GM12878 (cell line): ENCODE measurements around the gene ZCCHC2. TPM values are rescaled to one million over a fixed set of nuclear protein-coding genes. Genes with fewer than 3 reads are reported as not detected.

Experiments
- ATAC-seq: fragments of 200-7000 bp; cut with Tn5 transposase; 3 replicates; pipeline ENCODE4 v1.9.1; 2020; ENCODE audit warnings: mild to moderate bottlenecking, moderate library complexity
- BruUV-seq: library from RNA; stranded (reverse); fragments of 400-500 nt; replicated peaks from 2 replicates; lab custom pipeline; 2021; lab: Mats Ljungman, UMichigan
- CTCF ChIA-PET: fragments of 300-600 bp; sonication (Branson Sonifier 250); formaldehyde crosslinking; extraction: SDS; loops from one replicate; lab custom pipeline; 2021; ENCODE audit warnings: inconsistent platforms; lab: Yijun Ruan, JAX
- POLR2A ChIA-PET: fragments of 350-600 bp; formaldehyde crosslinking; extraction: SDS; loops from one replicate; lab custom pipeline; 2021; ENCODE audit warnings: inconsistent platforms; lab: Charles Lee
- RAD21 ChIA-PET: fragments of 300-600 bp; sonication (Branson Sonifier 250); formaldehyde crosslinking; loops from one replicate; lab custom pipeline; 2023; ENCODE audit warnings: antibody characterized with exemption; ENCODE audit not compliant: unreplicated experiment; lab: Charles Lee
- SMC1A ChIA-PET: fragments of 300-600 bp; sonication (Branson Sonifier 250); formaldehyde crosslinking; loops from one replicate; lab custom pipeline; 2023; ENCODE audit not compliant: unreplicated experiment, uncharacterized antibody; lab: Charles Lee
- DNase-seq: peaks from one replicate; pipeline ENCODE4 v3.0.0-alpha.2; 2011; ENCODE audit warnings: low read depth, low spot score
- FAIRE-seq: peaks from 3 replicates; lab custom pipeline; 2011; peaks lifted over from hg19 to GRCh38; lab: Jason Lieb, UNC
- H2AFZ ChIP-seq: 2 replicates; pipeline ENCODE4 v1.6.0; 2011; ENCODE audit warnings: low read depth, low read length, control low read depth; ENCODE audit not compliant: control insufficient read depth
- H3K27ac ChIP-seq: 2 replicates; pipeline ENCODE4 v1.5.1; 2011; ENCODE audit warnings: control low read depth; ENCODE audit not compliant: control insufficient read depth, insufficient read depth
- H3K27me3 ChIP-seq, 2 experiments: replicated peaks in 1 of 2; 2 replicates each; pipeline versions ENCODE4 v1.6.0 to v1.6.1; 2011; ENCODE audit warnings: low read length in 1 of 2; ENCODE audit not compliant: control insufficient read depth in 2 of 2, insufficient read depth in 2 of 2
- H3K36me3 ChIP-seq, 2 experiments: 2 replicates each; pipeline ENCODE4 v1.5.1; 2011; ENCODE audit warnings: low read length in 1 of 2; ENCODE audit not compliant: control insufficient read depth in 2 of 2, insufficient read depth in 2 of 2
- H3K4me1 ChIP-seq: 2 replicates; pipeline ENCODE4 v1.6.1; 2011; ENCODE audit warnings: mild to moderate bottlenecking, low read length, moderate library complexity, mixed read lengths; ENCODE audit not compliant: control insufficient read depth, insufficient read depth
- H3K4me2 ChIP-seq: 2 replicates; pipeline ENCODE4 v1.6.0; 2011; ENCODE audit warnings: control low read depth; ENCODE audit not compliant: control insufficient read depth, insufficient read depth
- H3K4me3 ChIP-seq: fragments of 200-600 bp; sonication (generic); 2 replicates; pipeline ENCODE4 v1.5.1; 2016
- H3K79me2 ChIP-seq: 2 replicates; pipeline ENCODE4 v1.6.0; 2011; ENCODE audit warnings: low read length; ENCODE audit not compliant: control insufficient read depth, insufficient read depth
- H3K9ac ChIP-seq: 2 replicates; pipeline ENCODE4 v1.8.0; 2011; ENCODE audit warnings: low read length, control low read depth, mixed read lengths; ENCODE audit not compliant: control insufficient read depth, insufficient read depth
- H3K9me3 ChIP-seq: replicated peaks from 3 replicates; pipeline ENCODE4 v1.5.1; 2011; ENCODE audit warnings: mild to moderate bottlenecking, low read length; ENCODE audit not compliant: control insufficient read depth, insufficient read depth
- H4K20me1 ChIP-seq: 2 replicates; pipeline ENCODE4 v1.6.0; 2011; ENCODE audit not compliant: control insufficient read depth, insufficient read depth
- HDGF ChIP-seq: fragments of 450-650 bp; IDR thresholded peaks from 2 replicates; pipeline ENCODE4 v1.6.1; 2016; ENCODE audit warnings: antibody characterized with exemption
- NR2F1 ChIP-seq: fragments of 450-650 bp; conservative IDR thresholded peaks from 2 replicates; pipeline ENCODE4 v1.6.1; 2017; ENCODE audit warnings: mild to moderate bottlenecking
- NRF1 ChIP-seq: conservative IDR thresholded peaks from 2 replicates; pipeline ENCODE4 v1.6.1; 2011; ENCODE audit warnings: mild to moderate bottlenecking, low read depth, low read length, improper control_type of control experiment
- RAD51 ChIP-seq: fragments of 450-650 bp; IDR thresholded peaks from 2 replicates; pipeline ENCODE4 v1.6.1; 2016; ENCODE audit warnings: moderate library complexity, mild to moderate bottlenecking, inconsistent platforms
- SMC3 ChIP-seq: IDR thresholded peaks from 2 replicates; pipeline ENCODE4 v1.6.1; 2011; ENCODE audit warnings: low read length, improper control_type of control experiment, borderline replicate concordance
- SP1 ChIP-seq: IDR thresholded peaks from one replicate; pipeline ENCODE4 v1.6.1; 2011; ENCODE audit warnings: low read depth, low read length
- SREBF1 ChIP-seq: IDR thresholded peaks from 2 replicates; pipeline ENCODE4 v1.6.1; 2012; ENCODE audit warnings: mild to moderate bottlenecking, low read length
- TAF1 ChIP-seq: IDR thresholded peaks from 2 replicates; pipeline ENCODE4 v1.6.1; 2011; ENCODE audit warnings: mild to moderate bottlenecking, low read depth, low read length, borderline replicate concordance
- TARDBP ChIP-seq: IDR thresholded peaks from 2 replicates; pipeline ENCODE4 v1.6.1; 2016; ENCODE audit warnings: borderline replicate concordance
- TCF12 ChIP-seq: IDR thresholded peaks from 2 replicates; pipeline ENCODE4 v1.6.1; 2011; ENCODE audit warnings: low read depth, mild to moderate bottlenecking, low read length
- ZNF24 ChIP-seq: fragments of 450-650 bp; IDR thresholded peaks from 2 replicates; pipeline ENCODE4 v1.6.1; 2017; ENCODE audit warnings: antibody characterized with exemption, mild to moderate bottlenecking
- ZNF687 ChIP-seq: fragments of 450-650 bp; IDR thresholded peaks from 2 replicates; pipeline ENCODE4 v1.6.1; 2017; ENCODE audit warnings: mild to moderate bottlenecking, moderate library complexity
- WGBS: methylation state at CpG from one replicate; pipeline ENCODE4 v1.1.6; 2016; ENCODE audit warnings: low lambda C conversion rate; ENCODE audit not compliant: insufficient replicate concordance, insufficient coverage; ENCODE audit errors: missing lambda C conversion rate; 5-methylcytosine and 5-hydroxymethylcytosine counted together
- in situ Hi-C: fragments of 300-500 bp; cut with MboI; formaldehyde crosslinking; loops from 9 replicates; pipeline ENCODE4 v1.14.3; 2018; ENCODE audit warnings: mixed read lengths
- intact Hi-C: fragments of 100-400 bp; cut with micrococcal nuclease; formaldehyde crosslinking; loops from one replicate; pipeline ENCODE4 v1.14.2; 2022; ENCODE audit not compliant: unreplicated experiment
- polyA plus RNA-seq, 11 experiments: library from polyadenylated mRNA; depleted of rRNA in 4 of 11; unstranded in 6 of 11; stranded (reverse) in 5 of 11; fragments of >200 nt; fragmentation: Nextera tagmentation in 4 of 11; fragmentation: Illumina TruSeq in 1 of 11; extraction: Ambion mirVana in 4 of 11; extraction: Trizol in 1 of 11; gene quantifications; 1 replicate in 1 of 11; 2 replicates in 10 of 11; pipeline versions ENCODE4 v1.2.1 to v1.2.3, GENCODE V29; 2011 to 2016; ENCODE audit warnings: inconsistent platforms in 2 of 11, missing spikeins in 2 of 11, low read depth in 1 of 11
- total RNA-seq, 4 experiments: library from RNA; depleted of rRNA in 3 of 4; stranded (reverse); fragments of >200 nt in 3 of 4; fragmentation: Illumina TruSeq in 1 of 4; extraction: Trizol in 1 of 4; gene quantifications; 2 replicates each; pipeline versions ENCODE4 v1.2.1 to v1.2.3, GENCODE V29; 2013 to 2021
- TF ChIP-seq, protein P1 (sequence below): fragments of 150-350 bp; IDR thresholded peaks from 2 replicates; pipeline ENCODE4 v1.6.1; 2016; ENCODE audit warnings: low read depth, low read length
- TF ChIP-seq, protein P2 (sequence below): IDR thresholded peaks from 2 replicates; pipeline ENCODE4 v1.6.1; 2012; ENCODE audit warnings: improper control_type of control experiment, low read depth, low read length; ENCODE audit not compliant: insufficient replicate concordance

The ZCCHC2 gene
- total and polyA plus RNA-seq, 10 of the 15 experiments (the other 5 are each of a cell fraction or from before 2014, with no cell fraction given): 1.7 to 17.4 (median 8.6) TPM

DNA sequence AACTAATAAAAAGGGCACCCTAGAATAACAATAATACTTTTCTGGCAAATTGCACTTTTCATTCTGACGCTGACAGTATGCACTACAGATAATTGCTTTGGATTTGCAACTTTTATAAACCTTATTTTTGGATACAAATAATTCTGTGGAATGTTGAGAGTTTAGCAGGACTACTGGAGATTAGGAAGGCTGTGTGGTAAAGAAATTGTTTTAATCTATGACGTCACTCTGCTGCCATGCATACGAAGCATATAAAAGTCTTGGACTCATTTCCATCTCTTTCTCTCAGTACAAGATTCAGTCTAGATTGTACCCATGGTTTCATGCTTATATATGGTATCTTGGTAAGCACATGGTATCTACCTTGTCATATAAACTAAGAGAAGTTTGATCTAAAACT is 28.1 kb upstream of the ZCCHC2 start:
- Histone ChIP-seq H3K4me1 (no peaks in the 10 kb centered on the region), H3K4me3 (no peak overlapping the region), H3K36me3 (no peaks in the 10 kb centered on the region), H3K4me2 (no peak overlapping the region), H2AFZ (no peak overlapping the region), H3K9ac (no peak overlapping the region), H3K27me3 (peaks cover 1 to 4% of the 10 kb centered on the region in 2 experiments; a peak in 3 of 4 replicates), H3K9me3 (no peaks in the 10 kb centered on the region), H4K20me1 (no peaks in the 10 kb centered on the region), H3K79me2 (no peaks in the 10 kb centered on the region), H3K27ac (no peak overlapping the region)
- POLR2A ChIA-PET: no interaction called here
- 89% methylated on average over 3 of the region's 3 CpGs for WGBS
- intact Hi-C loops (no loop called here), in situ Hi-C loops (no loop called here)
- SMC1A ChIA-PET: no interaction called here
- CTCF ChIA-PET: no interaction called here
- ATAC-seq: no peak
- RAD21 ChIA-PET: no interaction called here
- no TSS peak for BruUV-seq
- no peak for DNase-seq
- no peak for FAIRE-seq
- TF ChIP-seq SMC3 (no peak), HDGF (no peak), NRF1 (no peak), ZNF24 (no peak), NR2F1 (no peak), SREBF1 (no peak), ZNF687 (no peak), RAD51 (no peak), TARDBP (no peak), TAF1 (no peak), SP1 (no peak), TCF12 (no peak)
- TF ChIP-seq, protein P1, sequence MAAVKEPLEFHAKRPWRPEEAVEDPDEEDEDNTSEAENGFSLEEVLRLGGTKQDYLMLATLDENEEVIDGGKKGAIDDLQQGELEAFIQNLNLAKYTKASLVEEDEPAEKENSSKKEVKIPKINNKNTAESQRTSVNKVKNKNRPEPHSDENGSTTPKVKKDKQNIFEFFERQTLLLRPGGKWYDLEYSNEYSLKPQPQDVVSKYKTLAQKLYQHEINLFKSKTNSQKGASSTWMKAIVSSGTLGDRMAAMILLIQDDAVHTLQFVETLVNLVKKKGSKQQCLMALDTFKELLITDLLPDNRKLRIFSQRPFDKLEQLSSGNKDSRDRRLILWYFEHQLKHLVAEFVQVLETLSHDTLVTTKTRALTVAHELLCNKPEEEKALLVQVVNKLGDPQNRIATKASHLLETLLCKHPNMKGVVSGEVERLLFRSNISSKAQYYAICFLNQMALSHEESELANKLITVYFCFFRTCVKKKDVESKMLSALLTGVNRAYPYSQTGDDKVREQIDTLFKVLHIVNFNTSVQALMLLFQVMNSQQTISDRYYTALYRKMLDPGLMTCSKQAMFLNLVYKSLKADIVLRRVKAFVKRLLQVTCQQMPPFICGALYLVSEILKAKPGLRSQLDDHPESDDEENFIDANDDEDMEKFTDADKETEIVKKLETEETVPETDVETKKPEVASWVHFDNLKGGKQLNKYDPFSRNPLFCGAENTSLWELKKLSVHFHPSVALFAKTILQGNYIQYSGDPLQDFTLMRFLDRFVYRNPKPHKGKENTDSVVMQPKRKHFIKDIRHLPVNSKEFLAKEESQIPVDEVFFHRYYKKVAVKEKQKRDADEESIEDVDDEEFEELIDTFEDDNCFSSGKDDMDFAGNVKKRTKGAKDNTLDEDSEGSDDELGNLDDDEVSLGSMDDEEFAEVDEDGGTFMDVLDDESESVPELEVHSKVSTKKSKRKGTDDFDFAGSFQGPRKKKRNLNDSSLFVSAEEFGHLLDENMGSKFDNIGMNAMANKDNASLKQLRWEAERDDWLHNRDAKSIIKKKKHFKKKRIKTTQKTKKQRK: no peak
- TF ChIP-seq, protein P2, sequence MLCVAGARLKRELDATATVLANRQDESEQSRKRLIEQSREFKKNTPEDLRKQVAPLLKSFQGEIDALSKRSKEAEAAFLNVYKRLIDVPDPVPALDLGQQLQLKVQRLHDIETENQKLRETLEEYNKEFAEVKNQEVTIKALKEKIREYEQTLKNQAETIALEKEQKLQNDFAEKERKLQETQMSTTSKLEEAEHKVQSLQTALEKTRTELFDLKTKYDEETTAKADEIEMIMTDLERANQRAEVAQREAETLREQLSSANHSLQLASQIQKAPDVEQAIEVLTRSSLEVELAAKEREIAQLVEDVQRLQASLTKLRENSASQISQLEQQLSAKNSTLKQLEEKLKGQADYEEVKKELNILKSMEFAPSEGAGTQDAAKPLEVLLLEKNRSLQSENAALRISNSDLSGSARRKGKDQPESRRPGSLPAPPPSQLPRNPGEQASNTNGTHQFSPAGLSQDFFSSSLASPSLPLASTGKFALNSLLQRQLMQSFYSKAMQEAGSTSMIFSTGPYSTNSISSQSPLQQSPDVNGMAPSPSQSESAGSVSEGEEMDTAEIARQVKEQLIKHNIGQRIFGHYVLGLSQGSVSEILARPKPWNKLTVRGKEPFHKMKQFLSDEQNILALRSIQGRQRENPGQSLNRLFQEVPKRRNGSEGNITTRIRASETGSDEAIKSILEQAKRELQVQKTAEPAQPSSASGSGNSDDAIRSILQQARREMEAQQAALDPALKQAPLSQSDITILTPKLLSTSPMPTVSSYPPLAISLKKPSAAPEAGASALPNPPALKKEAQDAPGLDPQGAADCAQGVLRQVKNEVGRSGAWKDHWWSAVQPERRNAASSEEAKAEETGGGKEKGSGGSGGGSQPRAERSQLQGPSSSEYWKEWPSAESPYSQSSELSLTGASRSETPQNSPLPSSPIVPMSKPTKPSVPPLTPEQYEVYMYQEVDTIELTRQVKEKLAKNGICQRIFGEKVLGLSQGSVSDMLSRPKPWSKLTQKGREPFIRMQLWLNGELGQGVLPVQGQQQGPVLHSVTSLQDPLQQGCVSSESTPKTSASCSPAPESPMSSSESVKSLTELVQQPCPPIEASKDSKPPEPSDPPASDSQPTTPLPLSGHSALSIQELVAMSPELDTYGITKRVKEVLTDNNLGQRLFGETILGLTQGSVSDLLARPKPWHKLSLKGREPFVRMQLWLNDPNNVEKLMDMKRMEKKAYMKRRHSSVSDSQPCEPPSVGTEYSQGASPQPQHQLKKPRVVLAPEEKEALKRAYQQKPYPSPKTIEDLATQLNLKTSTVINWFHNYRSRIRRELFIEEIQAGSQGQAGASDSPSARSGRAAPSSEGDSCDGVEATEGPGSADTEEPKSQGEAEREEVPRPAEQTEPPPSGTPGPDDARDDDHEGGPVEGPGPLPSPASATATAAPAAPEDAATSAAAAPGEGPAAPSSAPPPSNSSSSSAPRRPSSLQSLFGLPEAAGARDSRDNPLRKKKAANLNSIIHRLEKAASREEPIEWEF: no peak
